ENCODE data around the gene ZNHIT6.

Gene ZNHIT6

GRCh38 chr1:85601901-85602300, 106.3 kb downstream of the ZNHIT6 start:
- H3K27me3 ChIP-seq (ENCODE audit: control insufficient read depth, insufficient read depth, low read length, poor library complexity, severe bottlenecking) = no peaks in the 10 kb centered on the region
- 78 to 86% methylated on average over 3 to 4 of the region's 4 CpGs for WGBS, 2 experiments
- no peak overlapping the region for H3K4me3 ChIP-seq (ENCODE audit: insufficient read depth, low read depth, low read length)
- H3K4me1 ChIP-seq (ENCODE audit: control insufficient read depth, insufficient read depth, low read length) = peaks cover 2% of the 10 kb centered on the region
- no peaks in the 10 kb centered on the region for H3K9me3 ChIP-seq (ENCODE audit: control insufficient read depth, low read length)
- no peak overlapping the region for H3K27ac ChIP-seq (ENCODE audit: insufficient read depth, low read depth, low read length, poor library complexity, severe bottlenecking)
- no peaks in the 10 kb centered on the region for H3K36me3 ChIP-seq (ENCODE audit: control insufficient read depth, insufficient read depth, low read length)

GRCh38 chr1:85599681-85600080, 108.6 kb downstream of the ZNHIT6 start:
- WGBS, 2 experiments = 94 to 98% methylated on average over 2 of the region's 2 CpGs
- H3K27ac ChIP-seq (ENCODE audit: insufficient read depth, low read depth, low read length, poor library complexity, severe bottlenecking) = no peak overlapping the region
- H3K27me3 ChIP-seq (ENCODE audit: control insufficient read depth, insufficient read depth, low read length, poor library complexity, severe bottlenecking) = no peaks in the 10 kb centered on the region
- no peak overlapping the region for H3K4me3 ChIP-seq (ENCODE audit: insufficient read depth, low read depth, low read length)
- no peaks in the 10 kb centered on the region for H3K4me1 ChIP-seq (ENCODE audit: control insufficient read depth, insufficient read depth, low read length)
- H3K36me3 ChIP-seq (ENCODE audit: control insufficient read depth, insufficient read depth, low read length) = no peaks in the 10 kb centered on the region
- H3K9me3 ChIP-seq (ENCODE audit: control insufficient read depth, low read length) = no peaks in the 10 kb centered on the region
